Activated T-helper 9 cell treated with anti-CD3 and anti-CD28 coated beads, Interleukin-2, amount 50 U/mL, for 16 hours (primary cell): ENCODE results near the gene OR4F16.
"Not testable (repeated sequence)": the region's sequence is repeated elsewhere in the genome, so short reads cannot be mapped to it uniquely, and the experiment has no call there.

Source experiments
- DNase-seq: peaks from one replicate; pipeline ENCODE4 v3.0.0-alpha.2; 2020; ENCODE audit warnings: low read depth

The OR4F16 gene

GRCh38 chr1:686554-686953 is at the start of gene OR4F16:
OR4F16 (minus strand) TSS chr1:686654; CDS start chr1:686654, 0 bp downstream.
- DNase-seq, result not testable (repeated sequence)

GRCh38 chr1:733649-734048 is 47.2 kb upstream of the OR4F16 start:
- not testable (repeated sequence) for DNase-seq

GRCh38 chr1:727040-727439 is 40.6 kb upstream of the OR4F16 start:
- not testable (repeated sequence) for DNase-seq
